ENCODE data around the gene SPZ1.

SPZ1 gene

DNA sequence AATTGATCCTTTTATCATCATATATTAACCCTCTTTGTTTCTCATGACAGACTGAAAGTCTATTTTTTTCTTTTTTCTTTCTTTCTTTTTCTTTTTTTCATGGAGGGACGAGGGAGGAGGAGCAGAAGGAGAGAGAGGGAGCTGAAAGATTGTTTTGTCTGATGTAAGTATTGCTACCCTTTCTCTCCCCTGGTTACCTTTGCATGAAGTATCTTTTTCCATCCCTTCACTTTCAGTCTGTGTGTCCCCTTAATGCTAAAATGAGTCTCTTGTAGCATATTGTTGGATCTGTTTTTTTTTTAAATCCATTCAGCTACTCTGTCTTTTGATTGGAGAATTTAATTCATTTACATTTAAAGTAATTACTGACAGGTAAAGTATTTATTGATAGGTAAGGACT is 36.4 kb upstream of the SPZ1 start:
- TF ChIP-seq, protein P1, sequence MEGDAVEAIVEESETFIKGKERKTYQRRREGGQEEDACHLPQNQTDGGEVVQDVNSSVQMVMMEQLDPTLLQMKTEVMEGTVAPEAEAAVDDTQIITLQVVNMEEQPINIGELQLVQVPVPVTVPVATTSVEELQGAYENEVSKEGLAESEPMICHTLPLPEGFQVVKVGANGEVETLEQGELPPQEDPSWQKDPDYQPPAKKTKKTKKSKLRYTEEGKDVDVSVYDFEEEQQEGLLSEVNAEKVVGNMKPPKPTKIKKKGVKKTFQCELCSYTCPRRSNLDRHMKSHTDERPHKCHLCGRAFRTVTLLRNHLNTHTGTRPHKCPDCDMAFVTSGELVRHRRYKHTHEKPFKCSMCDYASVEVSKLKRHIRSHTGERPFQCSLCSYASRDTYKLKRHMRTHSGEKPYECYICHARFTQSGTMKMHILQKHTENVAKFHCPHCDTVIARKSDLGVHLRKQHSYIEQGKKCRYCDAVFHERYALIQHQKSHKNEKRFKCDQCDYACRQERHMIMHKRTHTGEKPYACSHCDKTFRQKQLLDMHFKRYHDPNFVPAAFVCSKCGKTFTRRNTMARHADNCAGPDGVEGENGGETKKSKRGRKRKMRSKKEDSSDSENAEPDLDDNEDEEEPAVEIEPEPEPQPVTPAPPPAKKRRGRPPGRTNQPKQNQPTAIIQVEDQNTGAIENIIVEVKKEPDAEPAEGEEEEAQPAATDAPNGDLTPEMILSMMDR (IDR thresholded peaks at IDR 0.05), result no peak
- no peak overlapping the region for H3K4me3 Mint-ChIP-seq
- no peaks in the 10 kb centered on the region for H3K36me3 Mint-ChIP-seq (ENCODE audit: low read depth)
- H3K27me3 Mint-ChIP-seq (ENCODE audit: low read depth, poor library complexity), result peaks cover 10% of the 10 kb centered on the region
- peaks cover 8% of the 10 kb centered on the region for H3K4me1 Mint-ChIP-seq
- no peaks in the 10 kb centered on the region for H3K9me3 Mint-ChIP-seq
- peak overlapping the region; percentile 15 for H3K27ac Mint-ChIP-seq
- DNase-seq, result no peak

DNA sequence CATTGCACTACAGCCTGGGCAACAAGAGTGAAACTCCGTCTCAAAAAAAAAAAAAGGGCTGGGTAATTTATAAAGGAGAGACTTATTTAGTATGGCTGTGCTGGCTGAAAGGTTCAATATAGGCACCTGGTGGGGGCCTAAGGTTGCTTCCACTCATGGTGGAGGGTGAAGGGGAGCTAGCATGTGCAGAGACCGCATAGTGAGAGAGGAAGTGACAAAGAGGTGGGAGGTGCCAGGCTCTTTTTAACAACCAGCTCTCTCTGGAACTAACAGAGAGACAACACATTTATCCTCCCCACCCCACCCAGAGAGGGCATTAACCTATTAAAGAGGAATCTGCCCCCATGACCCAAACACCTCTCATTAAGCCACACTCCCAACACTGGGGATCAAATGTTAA is 35.1 kb upstream of the SPZ1 start:
- DNase-seq, result no peak
- no peak overlapping the region for H3K4me3 Mint-ChIP-seq
- H3K36me3 Mint-ChIP-seq (ENCODE audit: low read depth), result no peaks in the 10 kb centered on the region
- TF ChIP-seq, protein P1 (IDR thresholded peaks at IDR 0.05), result no peak
- peaks cover 8% of the 10 kb centered on the region for H3K4me1 Mint-ChIP-seq
- no peaks in the 10 kb centered on the region for H3K9me3 Mint-ChIP-seq
- H3K27me3 Mint-ChIP-seq (ENCODE audit: low read depth, poor library complexity), result peaks cover 10% of the 10 kb centered on the region
- peak overlapping the region; percentile 47 for H3K27ac Mint-ChIP-seq

DNA sequence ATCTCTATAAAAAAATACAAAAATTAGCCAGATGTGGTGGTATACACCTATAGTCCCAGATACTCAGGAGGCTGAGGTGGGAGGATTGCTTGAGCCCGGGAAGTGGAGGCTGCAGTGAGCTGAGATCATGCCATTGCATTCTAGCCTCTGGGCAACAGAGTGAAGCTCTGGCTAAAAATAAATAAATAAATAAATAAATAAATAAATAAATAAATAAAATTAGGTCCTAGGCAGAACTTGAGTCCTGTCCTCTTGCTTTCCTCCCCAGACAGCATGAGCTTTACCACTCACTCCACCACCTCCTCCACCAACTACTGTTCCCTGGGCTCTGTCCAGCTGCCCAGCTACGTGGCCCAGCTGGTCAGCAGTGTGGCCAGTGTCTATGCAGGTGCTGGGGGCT is 31.6 kb upstream of the SPZ1 start:
- Mint-ChIP-seq H3K36me3 (ENCODE audit: low read depth) (no peaks in the 10 kb centered on the region), H3K27me3 (ENCODE audit: low read depth, poor library complexity) (peaks cover 7% of the 10 kb centered on the region), H3K4me3 (no peak overlapping the region), H3K9me3 (peaks cover 4% of the 10 kb centered on the region), H3K4me1 (peaks cover 8% of the 10 kb centered on the region), H3K27ac (no peak overlapping the region)
- no peak for DNase-seq
- TF ChIP-seq, protein P1 (IDR thresholded peaks at IDR 0.05), result no peak

DNA sequence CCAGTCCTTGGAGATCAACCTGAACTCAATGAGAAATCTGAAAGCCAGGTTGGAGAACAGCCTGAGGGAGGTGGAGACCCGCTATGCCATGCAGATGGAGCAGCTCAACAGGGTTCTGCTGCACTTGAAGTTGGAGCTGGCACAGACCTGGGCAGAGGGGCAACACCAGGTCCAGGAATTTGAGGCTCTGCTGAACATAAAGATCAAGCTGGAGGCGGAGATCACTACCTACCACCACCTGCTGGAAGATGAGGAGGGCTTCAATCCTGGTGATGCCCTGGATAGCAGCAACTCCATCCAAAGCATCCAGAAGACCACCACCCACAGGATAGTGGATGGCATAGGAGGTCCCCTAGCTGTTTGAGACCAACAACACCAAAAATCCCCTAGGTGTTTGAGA is 30.5 kb upstream of the SPZ1 start:
- Mint-ChIP-seq H3K9me3 (peaks cover 4% of the 10 kb centered on the region), H3K36me3 (ENCODE audit: low read depth) (no peaks in the 10 kb centered on the region), H3K27ac (no peak overlapping the region), H3K4me3 (no peak overlapping the region), H3K27me3 (ENCODE audit: low read depth, poor library complexity) (peaks cover 7% of the 10 kb centered on the region), H3K4me1 (peaks cover 8% of the 10 kb centered on the region)
- DNase-seq, result no peak
- TF ChIP-seq, protein P1 (IDR thresholded peaks at IDR 0.05), result no peak

DNA sequence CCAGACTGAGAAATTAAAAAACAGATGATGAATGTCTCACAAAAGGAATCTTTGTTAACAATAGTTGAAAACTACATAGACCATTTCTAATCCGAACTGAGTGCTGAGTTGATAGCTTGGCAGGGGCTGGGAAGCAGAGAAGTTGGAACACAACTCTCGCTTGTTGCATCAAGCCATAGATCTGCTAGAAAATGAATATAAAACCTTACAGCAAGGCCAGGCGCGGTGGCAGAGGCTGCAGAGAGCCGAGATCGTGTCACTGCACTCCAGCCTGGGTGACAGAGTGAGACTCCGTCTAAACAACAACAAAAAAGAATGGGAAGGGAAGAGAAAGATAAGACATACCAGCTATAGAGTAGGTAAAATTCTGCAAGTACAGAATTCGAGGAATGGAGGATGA is 28.0 kb upstream of the SPZ1 start:
- H3K27ac Mint-ChIP-seq, result no peak overlapping the region
- DNase-seq, result no peak
- no peaks in the 10 kb centered on the region for H3K36me3 Mint-ChIP-seq (ENCODE audit: low read depth)
- H3K4me3 Mint-ChIP-seq, result no peak overlapping the region
- TF ChIP-seq, protein P1 (IDR thresholded peaks at IDR 0.05), result no peak
- H3K4me1 Mint-ChIP-seq, result peaks cover 13% of the 10 kb centered on the region
- peaks cover 4% of the 10 kb centered on the region for H3K9me3 Mint-ChIP-seq
- H3K27me3 Mint-ChIP-seq (ENCODE audit: low read depth, poor library complexity), result peaks cover 8% of the 10 kb centered on the region

DNA sequence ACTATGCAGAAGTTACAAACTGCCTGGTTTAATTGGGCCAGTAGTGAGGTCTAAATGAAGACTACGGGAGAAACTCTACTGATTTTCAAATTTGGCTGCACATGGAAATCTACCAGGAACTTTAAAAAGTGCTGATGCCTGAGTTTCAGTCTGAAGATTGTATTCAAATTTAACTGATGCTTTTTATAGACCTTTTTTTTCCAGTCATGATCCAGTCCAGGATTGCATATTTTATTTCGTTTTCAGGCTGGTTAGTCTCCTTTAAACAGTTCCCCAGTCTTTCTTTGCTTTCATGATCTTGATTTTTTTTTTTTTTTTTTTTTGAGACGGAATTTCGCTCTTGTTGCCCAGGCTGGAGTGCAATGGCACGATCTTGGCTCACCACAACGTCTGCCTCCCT is 23.7 kb upstream of the SPZ1 start:
- DNase-seq, result no peak
- peaks cover 17% of the 10 kb centered on the region for H3K27me3 Mint-ChIP-seq (ENCODE audit: low read depth, poor library complexity)
- TF ChIP-seq, protein P1 (IDR thresholded peaks at IDR 0.05), result no peak
- H3K27ac Mint-ChIP-seq, result no peak overlapping the region
- H3K4me3 Mint-ChIP-seq, result no peak overlapping the region
- H3K9me3 Mint-ChIP-seq, result peaks cover 18% of the 10 kb centered on the region
- H3K36me3 Mint-ChIP-seq (ENCODE audit: low read depth), result peaks cover 5% of the 10 kb centered on the region
- H3K4me1 Mint-ChIP-seq, result peaks cover 13% of the 10 kb centered on the region
